HG02763 (cell line): ENCODE measurements around the gene PLA2G15.
A peak's percentile ranks its signal among the peaks of the same experiment; 100 is the strongest.

Experiments
- ATAC-seq: cut with Tn5 transposase; IDR thresholded peaks from one replicate; pipeline ENCODE4 v1.9.1; 2021; ENCODE audit warnings: mild to moderate bottlenecking, moderate library complexity; ENCODE audit not compliant: unreplicated experiment

Gene PLA2G15

GRCh38 chr16:68232335-68232734 is 12.8 kb upstream of the PLA2G15 start:
- no peak for ATAC-seq

- ATAC-seq: no peak
These were observed 11.9 kb upstream of the PLA2G15 start for GRCh38 chr16:68233085-68233834.

- ATAC-seq: no peak
These were observed 11.4 kb upstream of the PLA2G15 start for GRCh38 chr16:68233835-68234187.

- ATAC-seq: no peak
These were observed 10.7 kb upstream of the PLA2G15 start for GRCh38 chr16:68234188-68235107.

GRCh38 chr16:68235108-68235886 is 9.9 kb upstream of the PLA2G15 start:
- no peak for ATAC-seq

- ATAC-seq: no peak
These were observed 9.4 kb upstream of the PLA2G15 start, which contains the start of gene ESRP2 for GRCh38 chr16:68235887-68236136. Gene ESRP2, minus strand, starts transcription at chr16:68236127. Its CDS starts 82 bp downstream, at chr16:68236045.

- ATAC-seq: no peak
These were observed 8.9 kb upstream of the PLA2G15 start for GRCh38 chr16:68236137-68236825.

GRCh38 chr16:68236826-68237242 is 8.3 kb upstream of the PLA2G15 start:
- no peak for ATAC-seq

- ATAC-seq: peak; percentile 84
These were observed 7.7 kb upstream of the PLA2G15 start for GRCh38 chr16:68237243-68238028.

GRCh38 chr16:68238029-68238345 is 7.2 kb upstream of the PLA2G15 start:
- no peak for ATAC-seq

- no peak for ATAC-seq
These were observed 3.1 kb upstream of the PLA2G15 start for GRCh38 chr16:68242085-68242484.

- no peak for ATAC-seq
These were observed 2.0 kb upstream of the PLA2G15 start for GRCh38 chr16:68242926-68243858.

- no peak for ATAC-seq
These were observed 681 bp upstream of the PLA2G15 start for GRCh38 chr16:68244481-68244902.

- ATAC-seq: no peak
These were observed 948 bp downstream of the PLA2G15 start for GRCh38 chr16:68246121-68246520.

- no peak for ATAC-seq
These were observed 1.5 kb downstream of the PLA2G15 start for GRCh38 chr16:68246666-68247065.

GRCh38 chr16:68247400-68247799 is 2.2 kb downstream of the PLA2G15 start:
- ATAC-seq: no peak

GRCh38 chr16:68247932-68248331 is 2.8 kb downstream of the PLA2G15 start:
- ATAC-seq: no peak

- ATAC-seq: no peak
These were observed 4.2 kb downstream of the PLA2G15 start for GRCh38 chr16:68249371-68249770.

GRCh38 chr16:68250951-68251350 is 5.8 kb downstream of the PLA2G15 start:
- no peak for ATAC-seq
